Measurements from ENCODE around the gene ZSWIM3.
"Not testable (repeated sequence)": the region's sequence is repeated elsewhere in the genome, so short reads cannot be mapped to it uniquely, and the experiment has no call there.

ZSWIM3 gene

GRCh38 chr20:45861221-45862075 lies 4.0 kb downstream of the ZSWIM3 start:
- DNase-seq: peak; percentile 85

- no peak for DNase-seq
Measured at GRCh38 chr20:45863543-45864470, 6.4 kb downstream of the ZSWIM3 start.

- no peak for DNase-seq
Measured at GRCh38 chr20:45866454-45866853, 9.0 kb downstream of the ZSWIM3 start.

- no peak for DNase-seq
Measured at GRCh38 chr20:45867136-45867818, 9.9 kb downstream of the ZSWIM3 start.

GRCh38 chr20:45867819-45868176 lies 10.4 kb downstream of the ZSWIM3 start:
- no peak for DNase-seq

- DNase-seq: no peak
Measured at GRCh38 chr20:45872626-45873025, 15.2 kb downstream of the ZSWIM3 start.

GRCh38 chr20:45873409-45874103 lies 16.1 kb downstream of the ZSWIM3 start:
- no peak for DNase-seq

DNA sequence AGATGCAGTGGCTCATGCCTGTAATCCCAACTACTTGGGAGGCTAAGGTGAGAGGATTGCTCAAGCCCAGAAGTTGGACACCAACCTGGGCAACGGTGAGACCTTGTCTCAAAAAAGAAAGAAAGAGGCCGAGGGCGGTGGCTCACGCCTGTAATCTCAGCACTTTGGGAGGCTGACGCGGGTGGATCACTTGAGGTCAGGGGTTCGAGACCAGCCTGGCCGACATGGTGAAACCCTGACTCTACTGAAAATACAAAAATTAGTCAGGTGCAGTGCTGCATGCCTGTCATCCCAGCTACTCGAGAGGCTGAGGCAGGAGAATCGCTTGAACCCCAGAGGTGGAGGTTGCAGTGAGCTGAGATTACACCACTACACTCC lies 16.7 kb downstream of the ZSWIM3 start:
- DNase-seq: not testable (repeated sequence)

DNA sequence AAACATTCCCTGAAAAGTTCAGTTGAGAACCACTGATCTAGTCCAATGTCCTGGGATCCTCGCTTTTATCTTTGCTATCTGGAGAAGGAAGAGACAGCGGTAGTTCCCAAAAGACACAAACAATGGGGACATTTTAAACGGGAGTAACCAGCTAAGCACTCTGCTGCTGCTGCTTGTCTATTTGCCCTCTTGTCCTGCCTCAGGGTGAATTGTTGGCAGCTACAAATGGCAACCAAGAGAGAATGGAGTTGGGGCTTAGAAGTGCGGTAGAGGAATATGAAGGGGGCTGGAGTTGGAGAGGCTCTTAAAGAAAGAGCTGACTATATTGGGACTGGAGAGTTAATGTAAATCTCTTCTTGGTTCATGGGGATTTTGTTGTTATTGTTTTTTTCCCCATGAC lies 17.2 kb downstream of the ZSWIM3 start:
- no peak for DNase-seq

- no peak for DNase-seq
Measured at GRCh38 chr20:45878076-45878761, 20.8 kb downstream of the ZSWIM3 start.

DNA sequence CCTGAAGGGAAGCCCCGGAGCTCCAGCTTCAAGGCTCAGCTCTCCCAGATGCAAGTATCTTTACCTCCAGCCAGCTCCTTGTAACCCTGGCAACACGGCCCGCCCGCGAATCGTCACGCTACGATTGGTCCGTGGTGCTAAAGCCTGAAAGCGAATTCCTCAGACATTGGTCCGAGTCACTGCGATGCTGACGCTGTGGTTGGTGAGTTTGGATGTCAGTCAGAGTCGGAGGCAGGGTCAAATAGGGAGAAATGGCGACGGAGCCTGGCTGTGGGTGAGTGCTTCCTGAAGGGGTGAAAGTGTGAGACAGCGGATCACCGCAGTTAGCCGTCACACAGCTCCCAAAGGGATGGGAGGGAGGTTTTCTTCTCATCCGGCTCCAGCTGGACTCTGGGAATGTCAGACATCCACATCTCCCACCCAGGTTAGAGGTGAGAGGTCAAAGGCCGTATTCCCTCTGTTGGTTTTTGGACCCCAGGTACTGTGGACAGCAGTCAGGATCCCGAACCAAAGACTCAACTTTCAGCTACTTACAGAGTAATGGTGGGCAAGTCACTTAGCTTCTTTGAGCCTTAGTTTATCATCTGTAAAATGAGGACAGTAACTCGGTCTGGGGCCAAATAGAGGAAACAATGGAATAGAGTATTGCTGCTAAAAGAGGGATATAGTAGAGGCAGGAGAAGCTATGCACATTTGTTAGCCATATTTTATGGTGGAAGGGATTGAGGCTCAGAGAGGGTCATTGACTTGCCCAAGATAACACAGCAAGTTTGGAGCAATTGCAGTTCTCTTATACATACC lies 23.8 kb downstream of the ZSWIM3 start, which contains the start of gene ZSWIM1:
ZSWIM1 (plus strand) TSS at position 240 of the 801 bp plus-strand sequence. CDS start 1,366 bp downstream, outside the sequence.
- DNase-seq: peak; percentile 100

DNA sequence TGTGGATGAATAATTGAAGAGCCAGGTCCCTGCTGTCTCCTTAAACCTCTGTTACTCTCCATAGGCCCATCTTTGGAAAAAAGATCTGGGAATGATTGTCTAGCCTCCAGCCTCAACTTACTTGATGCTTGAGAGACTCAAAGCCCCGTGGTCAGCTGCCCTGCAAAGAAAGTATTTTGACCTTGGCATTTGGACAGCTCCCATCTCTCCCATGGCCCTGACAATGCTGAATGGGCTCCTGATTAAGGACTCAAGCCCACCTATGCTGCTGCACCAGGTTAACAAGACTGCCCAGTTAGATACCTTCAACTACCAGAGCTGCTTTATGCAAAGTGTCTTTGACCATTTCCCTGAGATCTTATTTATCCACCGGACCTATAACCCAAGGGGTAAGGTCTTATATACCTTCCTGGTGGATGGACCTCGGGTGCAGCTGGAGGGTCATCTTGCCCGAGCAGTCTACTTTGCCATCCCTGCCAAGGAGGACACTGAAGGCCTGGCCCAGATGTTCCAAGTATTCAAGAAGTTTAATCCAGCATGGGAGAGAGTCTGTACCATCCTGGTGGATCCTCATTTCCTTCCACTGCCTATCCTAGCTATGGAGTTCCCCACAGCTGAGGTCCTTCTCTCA lies 25.2 kb downstream of the ZSWIM3 start:
- no peak for DNase-seq

DNA sequence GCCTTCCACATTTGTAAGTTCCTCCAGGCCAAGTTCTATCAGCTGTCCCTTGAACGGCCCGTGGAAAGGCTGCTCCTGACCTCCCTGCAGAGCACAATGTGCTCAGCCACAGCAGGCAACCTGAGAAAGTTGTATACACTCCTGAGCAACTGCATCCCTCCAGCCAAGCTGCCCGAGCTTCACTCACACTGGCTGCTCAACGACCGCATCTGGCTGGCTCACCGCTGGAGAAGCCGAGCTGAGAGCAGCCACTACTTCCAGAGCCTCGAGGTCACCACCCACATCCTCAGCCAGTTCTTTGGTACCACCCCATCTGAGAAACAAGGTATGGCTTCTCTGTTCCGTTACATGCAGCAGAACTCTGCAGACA lies 25.7 kb downstream of the ZSWIM3 start:
- DNase-seq: no peak

- DNase-seq: no peak
Measured at GRCh38 chr20:45886590-45887345, 29.4 kb downstream of the ZSWIM3 start.

- DNase-seq: no peak
Measured at GRCh38 chr20:45887346-45887715, 29.9 kb downstream of the ZSWIM3 start, which contains the start of gene SPATA25. SPATA25 (minus strand) TSS chr20:45887622; CDS start chr20:45887590, 32 bp downstream.

GRCh38 chr20:45888681-45889080 lies 31.3 kb downstream of the ZSWIM3 start:
- no peak for DNase-seq

GRCh38 chr20:45890077-45890984 lies 32.9 kb downstream of the ZSWIM3 start:
- peak; percentile 48 for DNase-seq

Data from NCI-H345 (cell line).